Neuron (in vitro differentiated cells): Measurements from ENCODE around the gene YPEL3.

Experiments
- H2AFZ ChIP-seq: one replicate; pipeline ENCODE4 v1.6.1; 2013; ENCODE audit warnings: low read depth, mild to moderate bottlenecking, inconsistent platforms, low read length, moderate library complexity
- H3K27me3 ChIP-seq: one replicate; pipeline ENCODE4 v1.6.1; 2013; ENCODE audit warnings: low read length; ENCODE audit not compliant: insufficient read depth
- H3K36me3 ChIP-seq: one replicate; pipeline ENCODE4 v1.6.1; 2013; ENCODE audit warnings: low read length; ENCODE audit not compliant: insufficient read depth
- H3K4me1 ChIP-seq: one replicate; pipeline ENCODE4 v1.6.1; 2013; ENCODE audit warnings: low read length; ENCODE audit not compliant: insufficient read depth
- H3K4me3 ChIP-seq: 2 replicates; pipeline ENCODE4 v1.5.1; 2013; ENCODE audit warnings: mild to moderate bottlenecking, low read length, moderate library complexity
- H3K9me3 ChIP-seq: one replicate; pipeline ENCODE4 v1.6.1; 2013; ENCODE audit warnings: low read length

The YPEL3 gene

GRCh38 chr16:30066761-30067583 lies 29.0 kb downstream of the YPEL3 start:
- Histone ChIP-seq H3K36me3 (peaks cover 41% of the 10 kb centered on the region), H3K27me3 (no peaks in the 10 kb centered on the region), H3K4me3 (peak overlapping the region; percentile 80), H2AFZ (no peak overlapping the region), H3K9me3 (no peaks in the 10 kb centered on the region), H3K4me1 (peaks cover 24% of the 10 kb centered on the region)

- H3K9me3 ChIP-seq, result no peaks in the 10 kb centered on the region
- no peaks in the 10 kb centered on the region for H3K27me3 ChIP-seq
- H3K4me1 ChIP-seq, result peaks cover 25% of the 10 kb centered on the region
- peaks cover 36% of the 10 kb centered on the region for H3K36me3 ChIP-seq
- H3K4me3 ChIP-seq, result peak overlapping the region; percentile 80
- H2AFZ ChIP-seq, result peak overlapping the region; percentile 6
Observed at GRCh38 chr16:30065943-30066760, 29.9 kb downstream of the YPEL3 start.

- H3K4me3 ChIP-seq, result peak within 1 kb of the TSS; percentile 80
- H3K9me3 ChIP-seq, result no peaks in the 10 kb centered on the region
- H3K27me3 ChIP-seq, result no peaks in the 10 kb centered on the region
- H3K36me3 ChIP-seq, result peaks cover 33% of the 10 kb centered on the region
- peaks cover 30% of the 10 kb centered on the region for H3K4me1 ChIP-seq
- H2AFZ ChIP-seq, result peak within 1 kb of the TSS; percentile 65
Observed at GRCh38 chr16:30065102-30065942, 30.7 kb downstream of the YPEL3 start, which contains the start of gene ALDOA. ALDOA (plus strand) TSS chr16:30065760; CDS start chr16:30066898, 1,138 bp downstream.

DNA sequence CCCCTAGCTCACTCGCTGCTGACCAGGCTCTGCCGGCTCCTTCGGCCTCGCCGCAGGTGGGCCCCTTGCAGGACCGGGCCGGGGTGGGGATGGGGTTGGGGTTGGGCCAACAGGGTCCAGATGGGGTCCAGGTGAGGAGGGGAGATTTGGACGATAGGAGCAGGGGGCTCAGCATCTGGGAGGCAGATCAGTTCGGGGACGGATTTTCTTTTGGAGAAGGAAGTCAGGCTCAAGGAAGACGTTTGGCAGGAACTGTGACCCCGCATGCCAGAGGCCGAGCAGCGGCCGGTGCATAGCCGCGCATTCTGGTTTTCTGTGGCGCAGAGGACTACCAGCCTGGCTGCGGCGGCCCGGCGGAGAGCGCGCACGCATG lies 31.3 kb downstream of the YPEL3 start:
- Histone ChIP-seq H2AFZ (peak overlapping the region; percentile 65), H3K27me3 (no peaks in the 10 kb centered on the region), H3K9me3 (no peaks in the 10 kb centered on the region), H3K36me3 (peaks cover 33% of the 10 kb centered on the region), H3K4me3 (peak overlapping the region; percentile 80), H3K4me1 (peaks cover 30% of the 10 kb centered on the region)

- no peaks in the 10 kb centered on the region for H3K9me3 ChIP-seq
- H3K4me3 ChIP-seq, result peak overlapping the region; percentile 80
- no peaks in the 10 kb centered on the region for H3K27me3 ChIP-seq
- no peak overlapping the region for H2AFZ ChIP-seq
- H3K36me3 ChIP-seq, result peaks cover 30% of the 10 kb centered on the region
- peaks cover 30% of the 10 kb centered on the region for H3K4me1 ChIP-seq
Observed at GRCh38 chr16:30063893-30064728, 31.9 kb downstream of the YPEL3 start.

DNA sequence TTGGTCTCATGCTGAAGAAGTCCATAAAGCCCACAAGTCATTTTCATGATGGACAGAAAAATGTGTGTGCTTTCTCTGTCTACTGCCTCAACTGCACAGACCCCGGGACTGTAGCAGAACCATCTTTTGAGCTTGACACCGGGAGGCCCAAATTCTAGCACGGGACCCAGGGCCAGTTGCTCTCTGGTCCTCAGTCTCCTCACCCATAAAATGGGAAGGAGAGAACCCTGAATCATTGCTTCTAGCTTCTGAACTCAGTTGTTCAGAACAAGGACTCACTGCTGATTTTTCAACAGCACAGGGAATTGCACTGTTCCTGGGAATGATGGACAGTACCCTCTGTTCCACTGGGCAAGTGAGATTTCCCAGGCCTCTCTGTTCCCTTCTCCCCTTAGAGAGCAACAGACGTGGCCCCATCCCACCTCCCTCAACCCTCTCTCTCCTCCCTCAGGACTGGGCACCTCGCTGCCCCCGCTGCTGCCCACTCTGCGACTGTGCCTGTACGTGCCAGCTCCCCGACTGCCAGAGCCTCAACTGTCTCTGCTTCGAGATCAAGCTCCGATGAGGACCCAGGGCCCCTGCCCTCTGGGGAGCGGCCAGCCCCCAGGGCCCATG lies 32.6 kb downstream of the YPEL3 start:
- peaks cover 22% of the 10 kb centered on the region for H3K36me3 ChIP-seq
- H2AFZ ChIP-seq, result no peak overlapping the region
- no peaks in the 10 kb centered on the region for H3K27me3 ChIP-seq
- no peak overlapping the region for H3K4me3 ChIP-seq
- H3K4me1 ChIP-seq, result peaks cover 30% of the 10 kb centered on the region
- no peaks in the 10 kb centered on the region for H3K9me3 ChIP-seq

- Histone ChIP-seq H3K4me3 (no peak overlapping the region), H3K36me3 (peaks cover 11% of the 10 kb centered on the region), H3K4me1 (peaks cover 19% of the 10 kb centered on the region), H2AFZ (no peak overlapping the region), H3K9me3 (no peaks in the 10 kb centered on the region), H3K27me3 (no peaks in the 10 kb centered on the region)
Observed at GRCh38 chr16:30060836-30061554, 35.0 kb downstream of the YPEL3 start.

DNA sequence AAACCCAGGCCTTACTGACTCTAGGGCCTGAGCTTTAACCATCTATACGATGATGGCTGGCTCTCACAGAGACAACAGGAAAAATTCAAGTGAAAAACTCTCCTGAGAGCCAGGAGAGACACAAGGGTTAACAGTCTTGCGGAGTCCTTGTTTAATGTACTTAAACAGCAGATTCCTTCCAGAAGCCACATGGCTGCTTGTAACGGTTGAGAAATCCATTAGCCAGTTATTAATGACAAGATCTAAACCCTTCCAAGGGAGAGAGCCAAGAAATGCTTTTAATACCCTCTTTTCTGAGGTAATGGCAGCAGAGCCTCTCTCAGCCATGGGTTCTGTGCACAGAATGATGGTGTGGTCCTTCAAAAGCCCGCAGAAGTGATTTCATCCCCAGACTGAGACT lies 35.7 kb downstream of the YPEL3 start:
- no peaks in the 10 kb centered on the region for H3K9me3 ChIP-seq
- peaks cover 11% of the 10 kb centered on the region for H3K36me3 ChIP-seq
- H3K27me3 ChIP-seq, result no peaks in the 10 kb centered on the region
- H3K4me1 ChIP-seq, result peaks cover 19% of the 10 kb centered on the region
- H3K4me3 ChIP-seq, result no peak overlapping the region
- no peak overlapping the region for H2AFZ ChIP-seq

DNA sequence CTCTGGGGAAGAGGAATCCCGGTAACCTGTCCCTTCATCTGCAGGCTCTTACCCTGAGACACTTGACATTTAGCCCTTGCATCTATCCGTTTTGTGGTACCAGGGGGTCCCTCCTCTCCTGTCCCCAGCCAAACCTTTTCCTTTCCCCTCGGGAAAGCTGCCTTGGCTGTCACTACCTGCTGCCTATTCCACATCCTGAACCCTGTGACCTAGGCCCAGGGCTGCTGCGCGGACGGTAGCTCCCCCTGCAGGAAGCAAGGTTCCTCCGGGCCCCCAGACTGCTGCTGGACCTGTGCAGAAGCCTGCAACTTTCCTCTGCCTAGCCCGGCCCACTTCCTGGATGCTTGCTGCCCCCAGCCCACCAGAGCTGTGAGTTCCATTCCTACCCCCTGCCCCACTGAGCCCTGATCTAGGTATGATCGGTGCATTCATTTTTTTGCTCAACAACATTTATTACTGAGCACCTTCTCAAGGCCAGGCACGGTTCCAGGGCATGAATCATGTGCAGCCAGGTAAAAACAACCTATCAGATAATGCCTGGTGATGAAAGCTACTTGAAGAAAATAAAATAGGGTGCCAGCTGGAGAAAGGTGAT lies 41.0 kb downstream of the YPEL3 start:
- Histone ChIP-seq H3K9me3 (no peaks in the 10 kb centered on the region), H3K4me1 (peaks cover 8% of the 10 kb centered on the region), H3K36me3 (peaks cover 9% of the 10 kb centered on the region), H2AFZ (no peak overlapping the region), H3K27me3 (no peaks in the 10 kb centered on the region), H3K4me3 (no peak overlapping the region)

GRCh38 chr16:30054451-30054850 lies 41.6 kb downstream of the YPEL3 start:
- Histone ChIP-seq H3K4me3 (no peak overlapping the region), H2AFZ (no peak overlapping the region), H3K27me3 (no peaks in the 10 kb centered on the region), H3K36me3 (peaks cover 3% of the 10 kb centered on the region), H3K9me3 (no peaks in the 10 kb centered on the region), H3K4me1 (peaks cover 8% of the 10 kb centered on the region)

DNA sequence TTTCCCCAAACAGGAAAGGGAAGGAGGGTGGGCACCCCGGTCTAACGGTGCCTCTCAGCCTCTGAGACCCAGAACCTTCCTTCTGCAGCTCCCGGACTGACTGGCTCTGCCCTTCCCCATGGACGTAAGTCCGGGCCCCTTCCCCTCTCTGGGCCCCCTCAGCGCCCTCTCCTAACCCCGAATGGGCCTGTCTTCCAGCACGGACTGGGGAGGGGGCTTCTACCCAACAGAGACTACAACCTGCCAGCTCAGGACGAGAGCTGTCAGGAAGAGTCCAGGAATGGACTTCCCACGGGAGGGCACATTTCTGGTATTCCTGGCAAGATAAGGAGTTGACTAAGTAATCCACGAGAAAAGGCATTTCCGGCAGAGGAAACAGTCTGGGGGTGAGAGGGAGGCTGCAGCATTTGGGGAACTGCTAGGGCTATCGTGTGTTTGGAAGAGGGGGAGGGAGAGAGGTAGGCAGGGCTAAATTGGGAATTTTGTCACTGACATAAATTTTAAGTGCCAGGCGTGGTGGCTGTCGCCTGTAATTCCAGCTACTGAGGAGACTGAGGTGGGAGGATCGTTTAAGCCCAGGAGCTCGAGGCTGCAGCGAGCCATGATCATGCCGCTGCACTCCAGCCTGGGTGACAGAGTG lies 42.5 kb downstream of the YPEL3 start:
- peak overlapping the region; percentile 60 for H3K4me3 ChIP-seq
- H3K4me1 ChIP-seq, result peaks cover 8% of the 10 kb centered on the region
- H2AFZ ChIP-seq, result peak overlapping the region; percentile 75
- H3K27me3 ChIP-seq, result no peaks in the 10 kb centered on the region
- H3K9me3 ChIP-seq, result no peaks in the 10 kb centered on the region
- peaks cover 2% of the 10 kb centered on the region for H3K36me3 ChIP-seq
